ENCODE data around the gene OBP2B.
"Not testable (repeated sequence)": the region's sequence is repeated elsewhere in the genome, so short reads cannot be mapped to it uniquely, and the experiment has no call there.

Gene OBP2B

GRCh38 chr9:133248726-133249295 lies 39.8 kb upstream of the OBP2B start:
- FAIRE-seq (no peak), DNase-seq (ENCODE audit: insufficient read length, low spot score) (no peak)
- no peak for TF ChIP-seq POLR2A (IDR thresholded peaks at IDR 0.05; ENCODE audit: low read depth, low read length)

DNA sequence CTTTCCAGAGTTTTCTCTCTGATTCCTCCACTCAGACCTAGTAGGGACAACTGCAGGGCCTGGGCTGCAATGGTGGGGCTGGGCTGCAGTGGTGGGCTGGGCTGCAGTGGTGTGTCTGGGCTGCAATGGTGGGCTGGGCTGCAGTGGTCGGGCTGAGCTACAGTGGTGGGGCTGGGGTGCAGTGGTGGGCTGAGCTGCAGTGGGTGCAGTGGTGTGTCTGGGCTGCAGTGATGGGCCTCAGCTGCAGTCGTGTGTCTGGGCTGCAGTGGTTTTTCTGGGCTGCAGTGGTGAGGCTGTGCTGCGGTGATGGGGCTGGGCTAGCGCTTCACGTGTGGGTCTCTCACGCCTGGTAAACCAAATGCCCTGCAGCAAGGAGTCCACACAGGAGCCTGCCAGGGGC lies 38.6 kb upstream of the OBP2B start:
- FAIRE-seq, result no peak
- no peak for DNase-seq (ENCODE audit: insufficient read length, low spot score)
- no peak for TF ChIP-seq POLR2A (IDR thresholded peaks at IDR 0.05; ENCODE audit: low read depth, low read length)

GRCh38 chr9:133246991-133247390 lies 37.9 kb upstream of the OBP2B start:
- DNase-seq (ENCODE audit: insufficient read length, low spot score), result no peak

DNA sequence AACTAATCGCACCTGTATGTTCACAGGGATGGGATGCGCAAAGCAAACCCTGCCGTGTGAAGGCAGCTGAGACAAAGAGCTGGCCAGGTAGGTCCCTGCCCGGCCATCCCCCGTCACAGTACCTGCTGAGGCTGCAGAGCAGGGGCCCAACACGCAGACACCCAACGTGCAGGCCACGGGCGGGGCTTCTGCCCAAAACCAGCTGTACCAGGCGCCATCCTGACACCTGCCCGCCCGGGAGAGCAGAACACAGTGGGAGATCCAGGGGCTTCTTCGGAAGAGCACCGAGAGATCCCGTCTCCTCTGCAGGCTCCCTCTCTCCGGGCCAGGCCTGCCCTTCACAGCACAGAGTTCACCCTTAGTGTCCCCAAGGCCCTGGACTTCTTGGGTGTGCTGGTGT lies 37.5 kb upstream of the OBP2B start:
- no peak for FAIRE-seq
- TF ChIP-seq POLR2A (IDR thresholded peaks at IDR 0.05; ENCODE audit: low read depth, low read length), result no peak
- DNase-seq (ENCODE audit: insufficient read length, low spot score), result no peak

More at GRCh38 chr9:133246991-133247390, 37.9 kb upstream of the OBP2B start:
- no peak for FAIRE-seq
- no peak for TF ChIP-seq POLR2A (IDR thresholded peaks at IDR 0.05; ENCODE audit: low read depth, low read length)

GRCh38 chr9:133242991-133243390 lies 33.9 kb upstream of the OBP2B start:
- no peak for TF ChIP-seq POLR2A (IDR thresholded peaks at IDR 0.05; ENCODE audit: low read depth, low read length)
- FAIRE-seq (no peak), DNase-seq (ENCODE audit: insufficient read length, low spot score) (no peak)

DNA sequence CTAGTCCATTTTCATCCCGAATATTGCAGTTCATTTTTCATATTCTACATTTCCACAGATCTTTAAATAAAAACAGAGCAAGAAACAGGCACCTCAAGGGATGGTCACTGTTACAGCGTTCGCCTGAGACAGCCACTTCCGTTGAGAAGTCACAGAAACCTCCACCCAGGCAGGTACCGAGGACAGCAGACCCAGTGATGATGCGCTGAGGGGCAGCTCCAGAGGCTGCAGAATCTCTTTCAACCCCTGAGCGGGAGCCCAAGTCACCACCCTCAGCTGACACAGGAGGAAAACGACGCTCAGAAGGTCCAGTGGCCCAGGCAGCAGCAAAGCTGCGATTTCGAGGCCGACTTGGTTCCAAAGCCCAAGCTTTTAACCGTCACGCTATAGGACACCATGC lies 33.2 kb upstream of the OBP2B start:
- FAIRE-seq, result no peak
- no peak for DNase-seq (ENCODE audit: insufficient read length, low spot score)
- TF ChIP-seq POLR2A (IDR thresholded peaks at IDR 0.05; ENCODE audit: low read depth, low read length), result no peak

- no peak for FAIRE-seq
- TF ChIP-seq POLR2A (IDR thresholded peaks at IDR 0.05; ENCODE audit: low read depth, low read length), result no peak
- no peak for DNase-seq (ENCODE audit: insufficient read length, low spot score)
These were observed 30.6 kb upstream of the OBP2B start for GRCh38 chr9:133239533-133240090.

DNA sequence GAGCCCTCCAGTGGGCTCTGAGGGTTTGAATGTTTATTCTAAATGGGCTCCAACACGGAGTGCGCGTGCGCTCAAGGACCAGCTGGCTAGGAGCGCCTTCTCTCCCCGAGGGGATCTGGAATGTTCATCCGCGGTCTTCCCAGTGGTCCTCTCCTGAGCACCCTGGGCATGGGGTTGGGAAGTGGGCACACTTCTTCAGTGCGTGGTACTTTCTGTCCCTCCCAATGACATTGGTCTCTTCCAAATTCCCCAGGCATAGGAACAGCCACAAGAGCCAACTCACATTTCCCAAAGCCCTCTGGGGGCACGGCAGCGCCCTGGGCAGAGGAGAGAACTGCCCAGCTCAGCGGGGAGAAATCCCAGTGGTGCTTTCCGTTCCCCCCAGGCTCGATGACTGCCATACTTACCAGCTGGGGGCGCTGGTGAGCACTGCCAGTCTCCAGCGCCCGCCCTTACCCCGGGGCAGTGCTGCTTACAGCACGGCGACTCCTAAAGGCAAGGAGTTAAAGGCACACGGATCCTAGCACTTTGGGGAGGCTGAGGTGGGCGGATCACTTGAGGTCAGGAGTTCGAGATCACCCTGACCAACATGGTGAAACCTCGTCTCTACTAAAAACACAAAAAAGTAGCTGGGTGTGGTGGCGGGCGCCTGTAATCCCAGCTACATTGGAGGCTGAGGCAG lies 29.9 kb upstream of the OBP2B start:
- peak; percentile 95 for DNase-seq (ENCODE audit: insufficient read length, low spot score)
- FAIRE-seq, result no peak
- no peak for TF ChIP-seq POLR2A (IDR thresholded peaks at IDR 0.05; ENCODE audit: low read depth, low read length)

DNA sequence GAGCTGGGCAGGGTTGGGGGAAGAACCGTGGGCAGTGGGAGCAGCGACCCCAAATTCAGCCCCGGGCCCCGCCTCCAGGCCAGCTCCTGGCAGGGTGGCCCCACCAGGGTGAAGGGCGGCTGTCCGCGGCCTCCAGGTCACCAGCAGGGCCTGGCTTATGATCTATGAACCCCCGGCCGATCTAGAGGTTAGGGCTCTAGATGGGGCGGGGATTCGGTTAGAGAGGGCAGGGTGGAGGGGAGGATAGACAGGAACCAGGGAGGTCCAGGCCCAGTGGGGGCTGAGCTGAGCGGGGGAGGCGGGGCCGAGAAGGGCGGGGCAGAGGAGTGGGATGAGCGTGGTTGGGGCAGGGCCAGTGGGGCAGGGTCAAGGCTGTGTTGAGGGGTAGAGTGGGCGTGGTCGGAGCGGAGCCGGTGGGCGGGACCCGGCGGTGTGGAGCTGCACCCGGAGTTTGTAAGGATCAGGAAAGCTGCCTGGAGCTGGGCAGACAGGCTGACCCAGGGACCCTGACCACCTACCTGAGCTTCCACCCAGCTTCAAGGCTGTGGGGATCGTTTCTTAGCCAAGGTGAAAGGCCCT lies 29.3 kb upstream of the OBP2B start:
- no peak for TF ChIP-seq POLR2A (IDR thresholded peaks at IDR 0.05; ENCODE audit: low read depth, low read length)
- FAIRE-seq (no peak), DNase-seq (ENCODE audit: insufficient read length, low spot score) (peak; percentile 33)

- FAIRE-seq (no peak), DNase-seq (ENCODE audit: insufficient read length, low spot score) (no peak)
- TF ChIP-seq POLR2A (IDR thresholded peaks at IDR 0.05; ENCODE audit: low read depth, low read length), result no peak
These were observed 28.1 kb upstream of the OBP2B start for GRCh38 chr9:133237035-133237731.

DNA sequence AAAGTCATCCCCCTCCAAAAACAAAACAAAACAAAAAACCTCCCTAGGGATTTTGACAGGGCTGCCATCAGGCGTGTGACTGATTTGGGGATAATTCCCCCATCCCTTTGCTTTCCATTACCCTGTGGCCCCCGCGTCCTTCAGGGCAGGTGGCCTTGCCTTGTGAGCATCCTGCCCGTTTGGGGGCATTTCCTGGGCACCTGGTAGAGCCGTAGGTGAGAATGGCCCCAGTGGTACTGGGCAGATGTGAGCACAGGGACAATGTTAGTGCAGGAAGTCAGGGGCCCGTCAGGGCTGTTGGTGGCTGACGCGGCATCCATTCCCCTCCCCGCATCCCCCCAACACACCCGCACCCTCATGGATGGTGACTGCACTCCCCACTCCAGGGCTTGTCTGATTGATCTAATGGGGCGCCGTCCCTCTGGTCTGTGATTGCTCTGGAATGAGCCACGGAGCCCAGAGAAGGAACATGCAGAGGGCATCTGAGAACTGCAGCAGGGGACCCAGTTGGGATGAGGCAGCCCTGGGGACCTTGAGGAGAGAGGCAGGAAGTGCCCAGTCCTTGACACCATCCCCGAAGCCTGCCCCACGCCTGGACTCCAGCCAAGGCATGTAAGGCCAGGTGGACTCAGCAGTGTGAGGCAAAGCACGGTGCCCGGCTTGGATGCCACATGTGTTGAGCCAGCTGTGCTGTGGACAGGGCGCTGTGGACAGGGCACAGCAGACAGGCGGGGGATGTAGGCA lies 27.4 kb upstream of the OBP2B start:
- DNase-seq (ENCODE audit: insufficient read length, low spot score); FAIRE-seq: not testable (repeated sequence)

GRCh38 chr9:133235549-133236222 lies 26.6 kb upstream of the OBP2B start:
- FAIRE-seq (no peak), DNase-seq (ENCODE audit: insufficient read length, low spot score) (no peak)
- no peak for TF ChIP-seq POLR2A (IDR thresholded peaks at IDR 0.05; ENCODE audit: low read depth, low read length)

All from H54 (cell line).